ENCODE measurements around the gene FAIM2.

- TF ChIP-seq EZH2phosphoT487 (IDR thresholded peaks at IDR 0.05; ENCODE audit: low read depth): no peak
- TF ChIP-seq, protein P1, sequence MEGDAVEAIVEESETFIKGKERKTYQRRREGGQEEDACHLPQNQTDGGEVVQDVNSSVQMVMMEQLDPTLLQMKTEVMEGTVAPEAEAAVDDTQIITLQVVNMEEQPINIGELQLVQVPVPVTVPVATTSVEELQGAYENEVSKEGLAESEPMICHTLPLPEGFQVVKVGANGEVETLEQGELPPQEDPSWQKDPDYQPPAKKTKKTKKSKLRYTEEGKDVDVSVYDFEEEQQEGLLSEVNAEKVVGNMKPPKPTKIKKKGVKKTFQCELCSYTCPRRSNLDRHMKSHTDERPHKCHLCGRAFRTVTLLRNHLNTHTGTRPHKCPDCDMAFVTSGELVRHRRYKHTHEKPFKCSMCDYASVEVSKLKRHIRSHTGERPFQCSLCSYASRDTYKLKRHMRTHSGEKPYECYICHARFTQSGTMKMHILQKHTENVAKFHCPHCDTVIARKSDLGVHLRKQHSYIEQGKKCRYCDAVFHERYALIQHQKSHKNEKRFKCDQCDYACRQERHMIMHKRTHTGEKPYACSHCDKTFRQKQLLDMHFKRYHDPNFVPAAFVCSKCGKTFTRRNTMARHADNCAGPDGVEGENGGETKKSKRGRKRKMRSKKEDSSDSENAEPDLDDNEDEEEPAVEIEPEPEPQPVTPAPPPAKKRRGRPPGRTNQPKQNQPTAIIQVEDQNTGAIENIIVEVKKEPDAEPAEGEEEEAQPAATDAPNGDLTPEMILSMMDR (IDR thresholded peaks at IDR 0.05; ENCODE audit: low read depth, low read length): no peak
These were observed 40.3 kb upstream of the FAIM2 start for GRCh38 chr12:49944046-49944445.

Data from OCI-LY3 (cell line).